Ectodermal cell (in vitro differentiated cells): ENCODE measurements around the gene AIFM2.

ENCODE experiments used
- H3K27ac ChIP-seq: 2 replicates; pipeline ENCODE4 v1.7.0; 2013; ENCODE audit warnings: mild to moderate bottlenecking, low read depth, low read length; ENCODE audit not compliant: insufficient read depth, poor library complexity, severe bottlenecking
- H3K27me3 ChIP-seq: 2 replicates; pipeline ENCODE4 v1.7.0; 2013; ENCODE audit warnings: mild to moderate bottlenecking, low read length; ENCODE audit not compliant: insufficient read depth, control insufficient read depth, poor library complexity, severe bottlenecking
- H3K36me3 ChIP-seq: one replicate; pipeline ENCODE4 v1.7.0; 2013; ENCODE audit warnings: low read length; ENCODE audit not compliant: control insufficient read depth, insufficient read depth
- H3K4me1 ChIP-seq: one replicate; pipeline ENCODE4 v1.7.0; 2013; ENCODE audit warnings: low read length; ENCODE audit not compliant: control insufficient read depth, insufficient read depth
- H3K4me3 ChIP-seq: 2 replicates; pipeline ENCODE4 v1.7.0; 2013; ENCODE audit warnings: low read depth, low read length, control low read depth; ENCODE audit not compliant: insufficient read depth
- H3K9me3 ChIP-seq: 2 replicates; pipeline ENCODE4 v1.7.0; 2013; ENCODE audit warnings: mild to moderate bottlenecking, low read length, moderate library complexity; ENCODE audit not compliant: control insufficient read depth
- WGBS, 2 experiments: methylation state at CpG; one replicate each; pipeline ENCODE4 v1.1.7; 2013; ENCODE audit warnings: missing lambda C conversion rate in 2 of 2; 5-methylcytosine and 5-hydroxymethylcytosine counted together

Gene AIFM2

DNA sequence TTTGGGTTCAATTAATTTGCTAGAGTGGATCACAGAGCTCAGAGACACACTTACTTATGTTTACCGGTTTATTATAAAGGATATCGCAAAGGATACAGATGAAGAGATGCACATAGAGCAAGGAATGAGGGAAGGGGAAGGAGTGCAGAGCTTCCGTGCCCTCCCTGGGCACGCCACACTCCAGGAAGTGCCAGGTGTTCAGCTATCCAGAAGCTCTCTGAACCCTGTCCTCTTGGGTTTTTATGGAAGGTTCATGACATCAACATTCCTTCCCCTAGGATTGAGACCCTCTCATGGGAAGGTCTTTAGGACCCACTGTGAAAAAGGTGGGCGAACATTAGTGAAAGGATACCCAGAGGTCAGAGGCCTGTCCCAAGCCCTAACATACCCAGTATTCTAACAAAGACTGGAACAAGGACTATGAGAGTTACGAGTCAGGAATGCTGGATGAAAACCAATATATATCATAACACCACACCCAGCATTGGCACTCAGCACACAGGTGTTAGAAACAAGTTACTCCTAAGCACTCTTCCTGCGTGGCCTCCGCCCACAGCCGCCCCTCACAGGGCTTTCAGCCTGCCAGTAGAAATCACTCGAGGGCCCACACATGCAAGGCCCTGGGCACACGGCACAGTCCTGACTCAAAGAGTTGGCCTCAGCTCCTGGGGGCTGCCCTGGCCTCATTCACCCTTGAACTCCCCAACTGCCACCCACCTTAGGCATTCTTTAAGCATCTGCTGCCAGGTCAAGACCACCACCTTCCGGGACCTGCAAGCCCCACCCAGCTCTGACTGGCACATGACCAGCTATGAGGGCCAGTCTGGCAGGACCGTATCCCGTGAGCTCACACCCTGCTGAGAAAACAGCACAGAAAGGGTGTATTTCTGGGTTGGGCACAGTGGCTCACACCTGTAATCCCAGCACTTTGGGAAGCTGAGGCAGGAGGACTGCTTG, 5.6 kb upstream of the AIFM2 start:
- Histone ChIP-seq H3K4me1 (no peaks in the 10 kb centered on the region), H3K9me3 (no peaks in the 10 kb centered on the region), H3K27ac (no peak overlapping the region), H3K36me3 (no peaks in the 10 kb centered on the region), H3K27me3 (peaks cover 11% of the 10 kb centered on the region), H3K4me3 (no peak overlapping the region)
- 94% methylated on average over 14 of the region's 14 CpGs for WGBS, 2 experiments

DNA sequence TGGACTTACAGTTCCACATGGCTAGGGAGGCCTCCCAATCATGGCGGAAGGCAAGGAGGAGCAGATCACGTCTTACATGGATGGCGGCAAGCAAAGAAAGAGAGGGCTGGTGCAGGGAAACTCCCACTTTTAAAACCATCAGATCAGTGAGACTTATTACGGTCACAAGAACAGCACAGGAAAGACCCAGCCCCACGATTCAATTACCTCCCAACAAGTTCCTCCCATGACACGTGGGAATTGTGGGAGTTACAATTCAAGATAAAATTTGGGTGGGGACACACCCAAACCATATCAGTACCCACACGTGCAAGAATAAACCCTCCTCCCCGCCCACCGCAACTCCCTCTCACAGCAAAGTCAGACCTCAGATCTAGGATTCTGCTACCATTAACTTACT, 4.5 kb upstream of the AIFM2 start:
- no peaks in the 10 kb centered on the region for H3K9me3 ChIP-seq
- 88 to 91% methylated on average over 9 of the region's 9 CpGs for WGBS, 2 experiments

DNA sequence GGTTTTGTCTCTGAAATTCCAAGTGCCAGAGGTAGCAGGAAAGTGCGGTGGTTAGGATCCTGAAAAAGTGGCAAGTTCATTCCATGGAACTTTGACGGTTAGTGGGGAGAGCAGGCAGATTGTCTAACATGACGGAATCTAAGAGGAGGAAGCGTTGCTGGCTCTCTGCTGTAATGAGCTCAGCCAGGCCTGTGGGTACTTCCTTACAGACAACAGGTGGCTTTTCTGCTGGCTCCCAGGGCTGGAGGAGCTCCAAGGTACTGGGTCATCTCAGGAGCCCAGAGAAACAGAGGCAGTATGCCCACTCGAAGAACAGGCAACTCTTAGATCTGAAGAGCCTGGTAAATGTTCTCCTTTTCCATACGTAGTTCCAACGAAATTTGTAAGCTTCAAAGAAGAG, 3.1 kb upstream of the AIFM2 start:
- no peaks in the 10 kb centered on the region for H3K36me3 ChIP-seq
- H3K9me3 ChIP-seq = no peaks in the 10 kb centered on the region
- H3K4me1 ChIP-seq = no peaks in the 10 kb centered on the region
- H3K27ac ChIP-seq = no peak overlapping the region
- peaks cover 36% of the 10 kb centered on the region for H3K27me3 ChIP-seq
- WGBS, 2 experiments = 87 to 90% methylated on average over 7 of the region's 7 CpGs
- H3K4me3 ChIP-seq = no peak overlapping the region

More for the DNA sequence above, 4.5 kb upstream of the AIFM2 start:
- Histone ChIP-seq H3K4me3 (no peak overlapping the region), H3K36me3 (no peaks in the 10 kb centered on the region), H3K27me3 (peaks cover 22% of the 10 kb centered on the region), H3K27ac (no peak overlapping the region), H3K4me1 (no peaks in the 10 kb centered on the region)

DNA sequence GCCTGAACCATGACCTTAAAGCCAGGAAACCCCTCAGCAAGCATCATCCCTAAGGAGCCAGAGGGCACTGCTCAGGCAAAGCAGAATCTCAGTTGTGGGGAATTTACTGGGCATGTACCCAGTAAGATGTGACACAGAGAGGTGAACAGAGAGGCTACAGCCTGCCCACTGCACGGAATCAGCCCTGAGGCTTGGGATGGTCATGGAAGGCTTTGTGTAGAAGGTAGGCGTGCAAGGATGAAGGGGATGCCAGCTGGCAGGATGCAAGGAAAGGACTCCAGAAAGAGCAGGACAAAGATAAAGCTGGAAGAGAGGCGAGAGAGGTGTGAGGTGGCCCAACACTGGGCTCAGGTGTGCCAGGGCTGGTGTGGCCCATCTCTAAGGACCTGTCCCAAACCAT, 2.4 kb upstream of the AIFM2 start:
- Histone ChIP-seq H3K9me3 (no peaks in the 10 kb centered on the region), H3K4me1 (no peaks in the 10 kb centered on the region), H3K27me3 (peaks cover 38% of the 10 kb centered on the region), H3K36me3 (no peaks in the 10 kb centered on the region), H3K4me3 (no peak overlapping the region), H3K27ac (no peak overlapping the region)
- WGBS, 2 experiments = 93 to 98% methylated on average over 3 of the region's 3 CpGs

DNA sequence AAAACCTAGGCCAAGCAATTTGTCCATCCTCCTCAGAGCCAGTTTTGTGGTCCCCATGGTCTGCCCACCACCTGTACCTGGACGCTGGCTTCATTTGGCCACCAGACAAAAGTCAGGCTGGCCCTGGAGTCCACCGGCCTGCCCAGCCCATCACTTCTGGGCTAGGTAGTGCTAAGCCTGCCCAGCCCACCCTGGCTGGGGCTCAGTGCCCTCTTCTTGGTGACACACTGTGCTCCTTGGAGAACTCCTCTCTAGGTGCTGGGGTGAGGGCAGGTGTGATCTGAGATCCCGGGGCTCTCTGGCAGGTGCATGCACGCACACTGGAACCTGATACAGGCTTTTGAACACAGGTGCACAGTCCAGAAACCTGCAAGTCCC, 1.1 kb downstream of the AIFM2 start:
- H3K27me3 ChIP-seq = peaks cover 38% of the 10 kb centered on the region
- no peak overlapping the region for H3K27ac ChIP-seq
- H3K4me1 ChIP-seq = no peaks in the 10 kb centered on the region
- H3K36me3 ChIP-seq = no peaks in the 10 kb centered on the region
- 91 to 95% methylated on average over 4 of the region's 4 CpGs for WGBS, 2 experiments
- no peak overlapping the region for H3K4me3 ChIP-seq
- no peaks in the 10 kb centered on the region for H3K9me3 ChIP-seq

DNA sequence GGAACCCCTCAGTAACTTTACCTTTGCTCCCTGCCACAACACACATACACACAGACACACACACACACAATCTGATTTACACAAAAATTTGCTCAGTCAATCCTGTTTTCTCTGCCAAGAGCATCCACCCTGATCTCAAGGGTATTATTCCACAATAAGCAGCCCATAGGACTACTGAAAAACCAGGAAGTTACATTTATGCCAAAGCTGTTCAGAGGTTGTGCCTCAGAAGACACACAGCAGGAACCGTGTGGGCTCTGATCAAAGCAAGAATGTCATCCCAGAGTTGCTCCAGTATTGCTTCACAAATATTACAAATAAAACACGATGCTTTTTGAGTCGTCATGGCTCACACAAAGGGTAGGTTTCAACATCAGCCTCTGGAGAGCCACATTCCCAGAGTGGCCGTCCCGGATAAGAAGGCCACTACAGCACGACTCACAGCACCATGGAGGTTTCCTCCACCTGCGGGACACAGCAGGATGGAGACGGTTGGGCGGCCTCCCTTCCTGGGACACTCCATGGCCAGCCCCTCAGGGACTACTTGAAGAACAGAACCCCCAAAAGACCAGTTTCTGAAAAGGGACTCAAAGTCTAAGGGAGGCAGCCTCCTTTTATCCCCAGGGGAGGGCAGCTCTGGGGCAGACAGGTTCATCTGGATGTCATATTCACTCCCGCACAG, 1.6 kb downstream of the AIFM2 start:
- Histone ChIP-seq H3K27ac (no peak overlapping the region), H3K36me3 (no peaks in the 10 kb centered on the region), H3K27me3 (peaks cover 38% of the 10 kb centered on the region), H3K4me1 (no peaks in the 10 kb centered on the region), H3K4me3 (no peak overlapping the region), H3K9me3 (no peaks in the 10 kb centered on the region)
- 91 to 93% methylated on average over 10 of the region's 10 CpGs for WGBS, 2 experiments

DNA sequence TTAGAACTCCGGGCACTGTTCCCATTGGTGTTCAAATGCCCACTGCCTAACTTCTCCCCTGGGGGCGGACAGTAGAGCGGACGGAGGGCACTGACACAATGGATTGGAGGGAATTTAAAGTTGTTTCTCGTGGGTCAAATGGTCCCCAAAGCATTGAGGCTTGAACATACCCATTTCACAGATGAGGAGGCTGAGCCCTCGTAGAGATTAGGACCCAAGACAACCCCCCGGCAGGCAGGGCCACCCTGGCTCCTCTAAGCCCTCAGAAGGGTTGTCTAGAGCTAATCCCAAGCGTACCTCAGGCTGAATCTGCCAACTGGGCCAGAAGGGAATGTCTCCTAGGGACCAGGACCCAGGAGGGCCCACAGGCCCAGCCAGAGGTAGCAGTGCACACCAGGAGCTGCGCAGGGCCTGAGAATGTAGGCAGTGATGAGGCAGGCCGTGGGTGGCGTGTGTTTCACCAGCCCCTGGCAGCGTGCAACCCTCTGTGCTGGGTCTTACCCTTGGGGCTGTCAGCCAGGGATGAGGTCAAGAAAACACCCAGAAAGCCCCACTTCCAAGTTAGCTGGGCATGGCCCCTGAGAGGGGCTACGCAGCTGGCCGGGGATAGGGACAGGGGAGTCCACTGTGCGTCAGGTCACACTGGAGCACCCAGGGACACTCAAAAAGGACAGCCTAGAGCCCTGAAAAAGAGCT, 5.8 kb downstream of the AIFM2 start:
- WGBS, 2 experiments = 94 to 95% methylated on average over 15 of the region's 15 CpGs
- Histone ChIP-seq H3K27me3 (peaks cover 14% of the 10 kb centered on the region), H3K36me3 (no peaks in the 10 kb centered on the region), H3K27ac (no peak overlapping the region), H3K9me3 (no peaks in the 10 kb centered on the region), H3K4me3 (no peak overlapping the region), H3K4me1 (no peaks in the 10 kb centered on the region)

DNA sequence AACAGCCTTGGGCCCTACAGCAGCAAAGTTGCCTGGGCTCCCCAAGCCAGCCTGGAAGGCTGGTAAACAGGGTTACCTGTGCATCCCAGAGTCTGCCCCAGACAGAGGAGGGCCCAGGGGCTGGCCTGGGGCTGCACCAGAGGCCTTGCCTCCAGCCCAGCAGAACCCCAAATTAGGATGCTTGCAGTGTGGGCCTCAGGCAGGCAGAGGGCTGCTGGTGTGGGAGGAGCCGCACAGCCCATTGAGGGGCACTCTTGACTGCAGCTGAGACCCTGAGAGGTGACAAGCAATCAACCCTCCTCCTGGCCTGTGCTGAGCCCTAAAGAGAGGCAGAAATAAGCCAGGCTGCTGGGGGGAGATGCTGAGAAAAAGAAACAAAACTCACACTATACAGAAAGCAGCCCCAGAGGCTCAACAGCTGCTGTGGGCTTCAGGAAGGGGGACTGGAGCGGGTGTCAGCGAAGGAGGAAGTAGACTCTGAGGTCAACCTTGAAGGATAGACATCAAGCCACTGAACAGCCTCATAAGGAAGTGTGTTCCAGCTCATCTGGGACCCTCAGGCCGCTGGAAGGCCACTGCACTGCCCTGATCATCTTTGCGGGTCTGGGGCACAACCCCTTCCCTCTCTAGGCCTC, 6.6 kb downstream of the AIFM2 start:
- Histone ChIP-seq H3K27me3 (peaks cover 6% of the 10 kb centered on the region), H3K27ac (no peak overlapping the region), H3K4me1 (no peaks in the 10 kb centered on the region), H3K4me3 (no peak overlapping the region), H3K9me3 (no peaks in the 10 kb centered on the region), H3K36me3 (no peaks in the 10 kb centered on the region)
- 92% methylated on average over 5 of the region's 5 CpGs for WGBS, 2 experiments

DNA sequence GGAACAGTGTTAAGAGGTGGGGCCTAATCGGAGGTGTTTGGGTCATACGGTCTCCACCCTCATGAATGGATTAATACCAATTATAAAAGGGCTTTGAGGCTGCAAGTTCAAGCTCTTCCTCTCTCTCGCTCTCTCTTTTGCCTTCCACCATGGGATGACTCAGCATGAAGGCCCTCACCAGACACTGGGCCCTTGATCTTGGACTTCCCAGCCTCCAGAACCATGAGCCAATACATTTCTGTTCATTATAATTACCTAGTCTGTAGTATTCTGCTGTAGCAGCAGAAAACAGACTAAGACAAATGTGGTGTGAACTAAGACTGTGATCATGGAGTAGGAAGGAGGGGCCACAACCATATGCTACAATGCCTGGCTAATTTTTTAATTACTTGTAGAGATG, 7.7 kb downstream of the AIFM2 start:
- no peaks in the 10 kb centered on the region for H3K36me3 ChIP-seq
- H3K27ac ChIP-seq = no peak overlapping the region
- no peaks in the 10 kb centered on the region for H3K4me1 ChIP-seq
- no peaks in the 10 kb centered on the region for H3K27me3 ChIP-seq
- H3K4me3 ChIP-seq = no peak overlapping the region
- WGBS, 2 experiments = 91 to 92% methylated on average over 3 of the region's 3 CpGs
- H3K9me3 ChIP-seq = no peaks in the 10 kb centered on the region

DNA sequence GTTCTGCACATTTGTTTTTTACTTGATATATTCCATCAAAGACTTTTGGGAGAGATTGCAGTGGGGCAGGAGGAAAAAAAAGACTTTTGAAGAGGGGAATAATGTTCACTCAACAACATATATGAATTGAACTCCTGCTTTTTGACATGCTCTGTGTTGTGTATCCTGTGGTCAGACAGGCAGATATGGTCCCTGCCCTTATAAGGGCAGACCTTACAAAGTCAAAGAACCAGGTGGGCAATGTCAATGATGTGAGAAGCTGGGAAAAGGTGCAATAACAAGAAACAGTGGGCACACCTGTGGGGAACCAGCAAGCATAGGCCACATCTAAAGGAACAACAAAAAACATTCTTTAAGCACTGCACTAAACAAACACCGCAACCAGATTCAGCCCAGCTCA, 8.2 kb downstream of the AIFM2 start:
- WGBS, 2 experiments = 100% methylated on average over 1 of the region's 1 CpG
- Histone ChIP-seq H3K4me3 (no peak overlapping the region), H3K36me3 (no peaks in the 10 kb centered on the region), H3K27me3 (no peaks in the 10 kb centered on the region), H3K27ac (no peak overlapping the region), H3K9me3 (no peaks in the 10 kb centered on the region), H3K4me1 (no peaks in the 10 kb centered on the region)
